Measurements from ENCODE around the gene TTC13.

Gene TTC13

DNA sequence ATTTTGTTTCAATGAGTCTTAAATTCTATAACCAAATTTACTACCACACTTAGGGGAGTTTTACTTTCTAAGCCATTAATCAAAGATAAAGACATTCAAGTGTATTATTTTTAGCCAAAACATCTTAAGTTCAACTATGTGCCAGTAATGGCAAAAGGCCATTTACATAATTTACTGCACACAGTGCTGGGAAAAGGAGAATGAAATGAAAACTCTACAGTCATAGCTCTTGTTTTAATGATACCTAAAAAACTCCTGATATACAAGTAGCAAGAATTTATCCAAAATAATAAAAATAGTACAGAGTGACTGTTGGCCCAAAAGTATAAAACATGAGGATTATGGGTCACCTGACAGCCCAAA lies 67.9 kb downstream of the TTC13 start:
- Histone ChIP-seq H3K36me3 (peaks cover 61 to 97% (median 87%) of the 10 kb centered on the region in 11 experiments), H3K27ac (no peak overlapping the region), H3K27me3 (no peaks in the 10 kb centered on the region), H4K20me1 (no peaks in the 10 kb centered on the region), H3K4me1 (no peaks in the 10 kb centered on the region), H3K9ac (no peak overlapping the region), H3K4me2 (no peak overlapping the region), H3K4me3 (no peak overlapping the region), H3K9me3 (replicated peaks in 1 of 11) (no peaks in the 10 kb centered on the region)
- no peak for TF ChIP-seq Cebpa-rat (IDR thresholded peaks at IDR 0.05)

DNA sequence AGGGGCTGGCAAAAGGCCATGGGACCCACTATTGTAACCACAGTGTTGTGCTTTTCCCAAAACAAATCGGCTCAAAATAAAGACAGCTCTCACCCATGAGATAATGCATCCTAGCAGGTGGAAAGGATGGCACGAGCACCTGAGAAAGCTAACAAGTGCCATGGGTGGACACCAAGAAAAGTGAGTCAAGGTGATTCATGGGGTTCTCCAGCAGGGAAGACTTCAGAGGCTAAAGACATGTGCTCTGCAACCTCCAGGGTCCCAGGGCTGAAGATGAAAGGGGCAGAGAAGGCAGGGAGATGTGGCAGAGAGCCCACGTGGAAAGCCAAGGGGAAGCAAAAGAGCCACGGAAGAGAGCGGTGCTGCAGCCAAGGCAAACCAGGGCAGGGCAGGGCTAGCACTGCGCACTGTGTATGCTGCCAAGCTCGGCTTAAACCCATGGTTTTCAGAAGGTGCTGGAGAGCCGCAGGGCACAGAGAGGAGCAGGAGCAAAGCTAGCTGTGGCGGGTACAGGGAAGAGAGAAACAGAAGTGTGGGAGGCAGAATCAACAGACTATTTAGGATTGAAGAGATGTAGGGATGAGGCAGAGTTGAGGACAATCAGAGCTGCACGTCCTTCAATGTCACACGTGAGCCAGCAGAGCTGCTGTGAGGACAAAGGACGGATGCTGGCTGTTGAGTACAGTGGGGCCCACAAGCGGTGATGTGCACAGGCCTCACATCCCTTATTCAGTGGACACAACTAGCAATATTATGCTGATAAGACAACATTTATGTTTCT lies 68.5 kb downstream of the TTC13 start:
- no peak for TF ChIP-seq Cebpa-rat (IDR thresholded peaks at IDR 0.05)
- Histone ChIP-seq H3K4me1 (no peaks in the 10 kb centered on the region), H3K9ac (no peak overlapping the region), H3K27ac (no peak overlapping the region), H4K20me1 (no peaks in the 10 kb centered on the region), H3K27me3 (no peaks in the 10 kb centered on the region), H3K36me3 (peaks cover 66 to 100% (median 91%) of the 10 kb centered on the region in 11 experiments), H3K4me2 (no peak overlapping the region), H3K9me3 (replicated peaks in 1 of 11) (no peaks in the 10 kb centered on the region), H3K4me3 (no peak overlapping the region)

DNA sequence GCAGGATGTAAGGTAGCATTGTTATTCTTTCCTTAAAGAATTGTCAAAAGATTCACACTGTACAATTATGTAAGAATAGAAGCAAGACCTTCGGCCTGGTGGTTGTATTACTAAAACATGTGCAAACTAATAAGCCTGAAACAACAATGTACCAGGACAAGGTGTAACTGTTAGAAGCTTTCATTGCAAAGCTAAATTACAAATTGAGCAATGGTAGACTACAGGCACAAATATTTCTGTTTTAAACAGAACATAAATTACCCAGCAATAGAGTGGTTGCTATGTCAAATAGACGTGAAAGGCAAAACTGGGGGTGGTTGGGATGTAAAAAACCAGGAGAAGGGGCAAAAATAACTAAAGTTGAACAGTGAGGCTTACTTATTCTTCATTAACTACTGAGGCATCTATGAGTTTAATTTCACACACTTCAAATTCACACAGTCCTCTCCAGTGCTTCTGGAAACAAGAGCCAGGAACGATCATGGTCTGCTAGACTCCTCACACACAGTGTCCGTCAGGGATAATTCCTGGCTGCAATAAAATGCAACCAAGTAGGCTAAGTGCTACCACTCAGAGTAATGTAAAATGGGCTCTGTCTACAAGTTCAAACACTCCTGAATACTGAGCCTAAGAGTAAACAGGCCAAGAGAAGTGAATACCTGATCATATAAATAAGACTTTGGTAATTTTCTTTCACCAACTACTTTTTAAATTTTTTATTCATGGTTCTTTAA lies 71.0 kb downstream of the TTC13 start:
- Histone ChIP-seq H3K4me1 (no peaks in the 10 kb centered on the region), H3K9me3 (replicated peaks in 1 of 11) (no peaks in the 10 kb centered on the region), H3K27me3 (no peaks in the 10 kb centered on the region), H3K9ac (no peak overlapping the region), H3K27ac (no peak overlapping the region), H3K4me2 (no peak overlapping the region), H3K4me3 (no peak overlapping the region), H4K20me1 (no peaks in the 10 kb centered on the region), H3K36me3 (peaks cover 67 to 96% (median 79%) of the 10 kb centered on the region in 11 experiments)
- TF ChIP-seq Cebpa-rat (IDR thresholded peaks at IDR 0.05): no peak

DNA sequence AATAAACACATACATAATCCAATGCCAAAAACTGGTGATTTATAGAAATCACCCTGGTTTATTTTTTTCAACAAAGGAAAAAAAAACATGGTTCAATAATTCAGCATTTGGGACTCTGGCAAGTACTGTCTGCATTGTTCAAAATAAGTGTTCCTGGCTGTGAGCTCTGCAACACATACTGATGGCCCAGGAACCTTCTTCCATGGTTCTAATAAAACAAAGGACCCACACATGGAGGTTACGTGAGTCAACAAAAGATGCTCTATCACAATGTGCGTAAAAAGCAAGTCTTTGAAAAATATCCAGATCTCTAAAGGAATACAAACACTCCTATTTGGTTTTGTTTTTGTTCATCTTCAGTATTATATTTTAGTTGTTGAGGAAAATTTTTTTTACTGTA lies 72.4 kb downstream of the TTC13 start:
- Histone ChIP-seq H3K9me3 (replicated peaks in 1 of 11) (no peaks in the 10 kb centered on the region), H3K36me3 (peaks cover 60 to 86% (median 71%) of the 10 kb centered on the region in 11 experiments), H3K27ac (no peak overlapping the region), H3K27me3 (no peaks in the 10 kb centered on the region), H3K4me3 (no peak overlapping the region), H3K9ac (no peak overlapping the region), H3K4me2 (no peak overlapping the region), H3K4me1 (no peaks in the 10 kb centered on the region), H4K20me1 (no peaks in the 10 kb centered on the region)
- no peak for TF ChIP-seq Cebpa-rat (IDR thresholded peaks at IDR 0.05)

DNA sequence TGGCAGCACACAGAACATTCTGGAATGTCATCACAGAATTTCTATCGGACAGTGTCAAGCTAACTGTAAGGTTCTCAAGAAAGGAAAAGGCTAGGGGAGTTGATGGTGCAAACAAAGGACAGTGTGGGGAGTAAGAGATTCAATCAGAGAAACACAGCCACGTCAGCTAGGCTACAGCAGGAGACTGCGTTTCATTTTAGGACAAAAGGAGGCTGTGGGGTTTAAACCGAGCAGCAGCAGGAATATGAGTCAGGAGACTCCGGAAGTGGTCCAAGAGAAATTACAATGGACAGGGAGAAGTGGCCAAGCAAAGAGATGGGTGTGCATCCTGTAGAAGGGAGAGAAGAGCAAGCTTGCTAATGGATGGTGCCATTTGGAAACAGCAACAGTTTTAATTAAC lies 72.9 kb downstream of the TTC13 start:
- no peak overlapping the region for H3K4me3 ChIP-seq
- H3K4me2 ChIP-seq: no peak overlapping the region
- H3K36me3 ChIP-seq: peaks cover 60 to 81% (median 67%) of the 10 kb centered on the region in 11 experiments

DNA sequence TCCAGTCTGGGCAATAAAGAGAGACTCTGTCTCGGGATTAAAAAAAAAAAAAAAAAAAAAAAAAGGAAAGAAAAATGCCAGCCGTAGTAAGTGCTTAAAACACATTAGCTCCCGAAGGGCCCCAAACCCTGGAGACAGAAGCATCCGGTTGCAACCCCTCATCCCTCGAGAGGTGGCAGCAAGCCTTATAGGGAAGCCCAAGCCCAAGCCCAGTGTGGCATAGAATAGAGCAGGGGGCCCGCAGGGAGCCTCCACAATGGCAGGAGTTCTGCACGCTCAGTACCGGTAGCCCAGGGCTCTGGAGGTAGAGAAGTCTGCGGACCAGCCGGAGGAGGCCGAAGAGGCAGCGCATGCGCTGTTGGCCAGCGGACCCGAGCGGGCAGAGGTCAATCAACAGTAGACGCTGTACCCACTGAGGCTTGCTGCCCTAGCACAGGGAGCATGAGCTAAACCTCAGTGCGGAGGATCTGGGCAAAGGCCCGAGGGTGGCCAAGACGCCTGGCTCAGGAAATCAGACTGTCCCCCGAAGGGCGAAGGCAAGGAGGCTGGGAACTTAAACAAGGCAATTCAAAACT lies 76.2 kb downstream of the TTC13 start:
- Histone ChIP-seq H3K9ac (no peak overlapping the region), H3K27ac (no peak overlapping the region), H3K4me3 (no peak overlapping the region), H3K9me3 (replicated peaks in 1 of 11) (no peaks in the 10 kb centered on the region), H3K27me3 (no peaks in the 10 kb centered on the region), H3K4me2 (no peak overlapping the region), H4K20me1 (no peaks in the 10 kb centered on the region), H3K36me3 (peaks cover 31 to 48% (median 36%) of the 10 kb centered on the region in 11 experiments), H3K4me1 (no peaks in the 10 kb centered on the region)
- no peak for TF ChIP-seq Cebpa-rat (IDR thresholded peaks at IDR 0.05)

More for the DNA sequence above, 72.9 kb downstream of the TTC13 start:
- Histone ChIP-seq H3K4me1 (no peaks in the 10 kb centered on the region), H3K9ac (no peak overlapping the region), H3K27ac (no peak overlapping the region), H4K20me1 (no peaks in the 10 kb centered on the region), H3K27me3 (no peaks in the 10 kb centered on the region), H3K9me3 (replicated peaks in 1 of 11) (no peaks in the 10 kb centered on the region)
- TF ChIP-seq Cebpa-rat (IDR thresholded peaks at IDR 0.05): no peak

DNA sequence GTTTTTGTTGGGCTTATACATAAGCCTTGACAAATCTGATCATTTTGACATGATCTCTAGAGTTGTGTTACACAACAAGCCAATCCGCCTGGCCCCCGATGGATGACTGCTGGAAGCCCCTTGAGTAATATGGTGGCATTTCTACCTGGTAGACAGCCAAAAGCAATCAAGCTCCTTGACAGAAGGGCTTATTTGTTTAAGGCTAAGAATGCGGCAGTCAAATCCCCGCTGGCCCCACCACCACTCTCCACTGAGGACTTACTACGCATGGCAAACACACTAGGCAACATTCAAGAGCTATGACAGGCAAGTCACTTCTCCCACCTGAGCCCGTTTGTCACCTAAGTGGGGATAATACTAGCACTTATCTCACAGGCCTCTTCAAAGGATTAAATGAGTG lies 77.0 kb downstream of the TTC13 start:
- Histone ChIP-seq H3K4me2 (no peak overlapping the region), H3K4me1 (no peaks in the 10 kb centered on the region), H3K36me3 (peaks cover 23 to 40% (median 29%) of the 10 kb centered on the region in 11 experiments; a peak in 21 of 22 replicates), H3K9me3 (replicated peaks in 1 of 11) (no peaks in the 10 kb centered on the region), H3K4me3 (no peak overlapping the region), H3K27me3 (no peaks in the 10 kb centered on the region), H4K20me1 (no peaks in the 10 kb centered on the region), H3K27ac (no peak overlapping the region), H3K9ac (no peak overlapping the region)
- TF ChIP-seq Cebpa-rat (IDR thresholded peaks at IDR 0.05): no peak

DNA sequence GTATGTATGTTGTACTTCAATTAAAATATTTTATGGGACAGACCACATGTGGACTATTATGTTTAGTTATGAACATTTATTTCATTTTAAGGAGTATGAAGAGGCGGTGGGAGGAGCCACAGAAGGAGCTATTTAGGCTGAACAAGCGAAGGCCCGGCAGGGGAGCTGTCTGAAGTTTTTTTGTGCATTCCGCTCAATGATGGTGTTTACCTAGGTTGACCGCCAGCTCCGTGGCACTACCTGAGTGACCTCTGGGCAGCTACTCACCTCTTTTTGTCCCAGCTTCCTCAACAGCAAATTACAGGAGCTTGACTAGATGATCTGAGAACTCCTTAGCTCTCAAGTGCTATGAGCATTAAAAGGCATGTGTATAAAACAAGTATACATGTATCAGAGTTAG lies 77.7 kb downstream of the TTC13 start:
- H3K27ac ChIP-seq: no peak overlapping the region
- peaks cover 16 to 33% (median 22%) of the 10 kb centered on the region in 11 experiments; a peak in 21 of 22 replicates for H3K36me3 ChIP-seq
- no peak overlapping the region for H3K4me3 ChIP-seq
- H3K27me3 ChIP-seq: no peaks in the 10 kb centered on the region
- H3K4me1 ChIP-seq: no peaks in the 10 kb centered on the region
- no peak overlapping the region for H3K9ac ChIP-seq
- no peaks in the 10 kb centered on the region for H3K9me3 ChIP-seq (replicated peaks in 1 of 11)
- H3K4me2 ChIP-seq: no peak overlapping the region
- H4K20me1 ChIP-seq: no peaks in the 10 kb centered on the region
- TF ChIP-seq Cebpa-rat (IDR thresholded peaks at IDR 0.05): no peak

DNA sequence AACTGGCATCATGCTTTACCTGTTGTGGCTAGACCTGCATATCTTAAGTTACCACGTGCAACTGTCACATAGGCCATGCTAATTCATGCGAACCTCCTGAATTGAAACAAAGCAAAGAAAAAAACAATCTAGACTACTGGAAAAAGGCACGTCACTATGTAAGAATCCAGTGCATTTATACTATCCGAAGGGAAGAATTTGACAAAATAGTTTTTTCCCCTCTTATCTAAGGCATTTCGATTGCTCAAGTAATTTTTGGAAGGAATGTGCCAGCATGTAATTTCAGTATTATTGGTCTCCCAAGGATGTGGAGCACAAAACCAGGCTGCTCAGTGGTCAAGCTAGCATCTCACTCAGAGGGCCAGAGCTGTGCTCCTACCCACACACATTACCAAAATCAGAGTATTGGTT lies 78.8 kb downstream of the TTC13 start:
- Histone ChIP-seq H3K4me1 (no peaks in the 10 kb centered on the region), H3K36me3 (peaks cover 5 to 22% (median 12%) of the 10 kb centered on the region in 11 experiments; a peak in 18 of 22 replicates), H3K9ac (no peak overlapping the region), H3K27ac (no peak overlapping the region), H4K20me1 (no peaks in the 10 kb centered on the region), H3K4me2 (no peak overlapping the region), H3K9me3 (replicated peaks in 1 of 11) (no peaks in the 10 kb centered on the region), H3K27me3 (no peaks in the 10 kb centered on the region), H3K4me3 (no peak overlapping the region)
- TF ChIP-seq Cebpa-rat (IDR thresholded peaks at IDR 0.05): no peak
